ENCODE data around the gene NLRC5.
"Not testable (repeated sequence)": the region's sequence is repeated elsewhere in the genome, so short reads cannot be mapped to it uniquely, and the experiment has no call there.

The NLRC5 gene

GRCh38 chr16:56961386-56961785 lies 28.0 kb upstream of the NLRC5 start:
- DNase-seq, result no peak

DNA sequence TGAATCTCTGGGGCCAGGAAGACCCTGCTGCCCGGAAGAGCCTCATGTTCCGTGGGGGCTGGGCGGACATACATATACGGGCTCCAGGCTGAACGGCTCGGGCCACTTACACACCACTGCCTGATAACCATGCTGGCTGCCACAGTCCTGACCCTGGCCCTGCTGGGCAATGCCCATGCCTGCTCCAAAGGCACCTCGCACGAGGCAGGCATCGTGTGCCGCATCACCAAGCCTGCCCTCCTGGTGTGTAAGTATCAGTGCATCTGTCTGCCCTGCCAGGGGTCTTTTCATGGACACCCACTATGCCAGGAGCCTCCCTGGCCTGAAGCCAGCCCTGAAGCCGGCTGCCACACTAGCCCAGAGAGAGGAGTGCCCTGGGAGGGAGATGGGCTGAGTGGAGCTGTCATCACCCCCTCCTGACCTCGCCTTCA lies 27.5 kb upstream of the NLRC5 start, which contains the start of gene CETP:
Gene CETP, plus strand, starts transcription at position 100 of the 431 bp plus-strand sequence. Its CDS starts 30 bp downstream, at position 130.
- DNase-seq, result no peak

GRCh38 chr16:56964243-56965148 lies 24.9 kb upstream of the NLRC5 start:
- no peak for DNase-seq

GRCh38 chr16:56965149-56966092 lies 23.9 kb upstream of the NLRC5 start:
- DNase-seq, result no peak

GRCh38 chr16:56966093-56966475 lies 23.3 kb upstream of the NLRC5 start:
- no peak for DNase-seq

DNA sequence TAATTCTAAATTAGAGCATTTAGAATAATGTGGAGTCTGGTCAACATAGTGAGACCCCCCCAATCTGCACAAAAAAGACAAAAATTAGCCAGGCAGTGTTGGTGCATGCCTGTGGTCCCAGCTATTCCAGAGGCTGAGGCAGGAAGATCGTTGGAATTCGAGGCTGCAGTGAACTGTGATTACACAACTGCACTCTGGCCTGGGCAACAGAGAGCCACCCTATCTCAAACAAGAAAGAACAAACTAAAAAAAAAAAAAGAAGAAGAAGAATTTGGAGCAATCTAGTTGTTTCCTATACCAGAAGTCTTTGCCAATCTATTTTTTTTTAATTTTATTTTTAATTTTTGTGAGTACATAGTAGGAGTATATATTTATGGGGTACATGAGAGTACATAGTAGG lies 21.6 kb upstream of the NLRC5 start:
- no peak for DNase-seq

DNA sequence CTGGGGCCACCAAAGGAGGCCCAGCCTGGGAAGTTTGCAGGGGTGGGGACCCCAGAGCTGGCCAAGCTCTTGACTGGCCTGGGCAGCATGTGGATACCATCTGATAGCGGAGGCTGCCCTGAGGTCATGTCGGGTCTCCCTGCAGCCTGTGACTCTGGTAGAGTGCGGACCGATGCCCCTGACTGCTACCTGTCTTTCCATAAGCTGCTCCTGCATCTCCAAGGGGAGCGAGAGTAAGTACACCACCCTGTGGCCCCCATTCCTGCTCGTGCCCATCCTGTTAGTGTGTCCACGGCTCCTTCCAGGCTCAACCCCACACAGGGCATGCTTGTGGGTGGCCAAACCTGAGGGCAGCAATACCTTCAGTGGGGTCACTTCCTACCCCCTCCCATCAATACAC lies 19.6 kb upstream of the NLRC5 start:
- no peak for DNase-seq

DNA sequence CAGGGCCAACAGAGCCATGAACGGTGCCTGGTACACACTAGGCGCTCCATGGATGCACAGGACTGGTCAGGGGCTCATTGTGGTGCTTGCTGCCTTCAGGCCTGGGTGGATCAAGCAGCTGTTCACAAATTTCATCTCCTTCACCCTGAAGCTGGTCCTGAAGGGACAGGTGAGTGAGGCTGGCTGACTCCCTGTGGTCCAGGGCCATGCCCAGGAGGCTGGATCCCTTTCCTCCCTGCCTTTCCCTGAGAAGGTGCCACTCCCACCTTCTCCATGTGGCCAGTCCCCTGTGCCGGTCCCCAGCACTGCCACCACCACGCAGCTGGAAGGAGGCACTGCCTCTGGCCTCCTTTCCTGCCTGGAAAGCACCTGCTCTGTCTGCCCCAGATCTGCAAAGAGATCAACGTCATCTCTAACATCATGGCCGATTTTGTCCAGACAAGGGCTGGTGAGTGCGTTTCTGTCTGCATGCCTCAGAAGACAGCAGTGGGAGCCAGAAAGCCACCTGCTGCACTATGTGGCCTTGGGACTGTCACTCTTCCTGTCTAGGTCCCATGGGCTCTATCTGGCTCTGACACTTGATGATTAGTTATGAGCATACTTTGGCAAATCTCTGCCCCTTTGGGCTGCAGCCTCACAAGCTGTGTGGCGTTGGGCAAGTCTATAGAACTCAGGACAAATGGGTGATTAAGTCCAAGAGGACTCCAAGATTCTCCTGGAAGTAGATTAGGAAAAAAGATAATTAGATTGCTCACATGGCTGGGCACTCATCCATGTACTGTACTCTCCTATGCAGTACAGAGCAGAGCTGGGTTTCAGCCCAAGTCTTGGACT lies 18.2 kb upstream of the NLRC5 start:
- no peak for DNase-seq

- DNase-seq, result no peak
Measured at GRCh38 chr16:56971768-56972043, 17.7 kb upstream of the NLRC5 start.

GRCh38 chr16:56972403-56973293 lies 16.7 kb upstream of the NLRC5 start:
- no peak for DNase-seq

GRCh38 chr16:56973294-56973689 lies 16.1 kb upstream of the NLRC5 start:
- DNase-seq, result no peak

- DNase-seq, result not testable (repeated sequence)
Measured at GRCh38 chr16:56973899-56974298, 15.5 kb upstream of the NLRC5 start.

DNA sequence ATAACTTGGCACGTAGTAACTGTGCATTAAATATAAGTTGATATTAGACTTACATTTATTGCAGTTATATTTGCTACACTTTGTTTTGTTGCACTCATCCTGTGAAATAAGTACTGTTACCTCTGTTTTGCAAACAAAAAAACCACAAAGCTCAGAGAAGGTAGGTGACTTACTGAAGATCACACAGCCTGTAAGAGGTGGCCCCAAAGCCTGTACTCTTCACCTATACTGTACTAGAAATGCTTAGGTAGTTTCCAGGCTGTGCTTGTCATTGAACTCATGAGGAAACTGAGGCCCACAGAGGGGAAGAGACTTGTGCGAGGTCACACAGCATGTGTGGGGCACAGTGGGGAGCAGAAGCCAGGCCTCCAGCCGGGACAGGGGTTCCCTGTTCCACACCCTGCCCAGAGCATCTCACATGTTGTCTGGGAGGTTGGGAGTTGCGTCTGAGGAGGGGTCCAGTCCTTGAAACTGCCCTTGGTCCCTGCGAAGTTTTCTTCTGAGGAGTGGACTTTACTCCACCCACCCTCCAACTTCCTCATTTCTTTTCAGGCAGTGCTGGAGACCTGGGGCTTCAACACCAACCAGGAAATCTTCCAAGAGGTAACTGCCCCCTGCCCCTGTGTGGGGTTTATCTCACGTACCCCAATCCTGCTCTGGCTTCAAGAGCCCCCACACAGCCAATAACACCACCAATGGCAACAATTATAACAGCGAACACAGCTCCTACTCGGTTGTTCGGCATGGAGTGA lies 14.6 kb upstream of the NLRC5 start:
- no peak for DNase-seq

DNA sequence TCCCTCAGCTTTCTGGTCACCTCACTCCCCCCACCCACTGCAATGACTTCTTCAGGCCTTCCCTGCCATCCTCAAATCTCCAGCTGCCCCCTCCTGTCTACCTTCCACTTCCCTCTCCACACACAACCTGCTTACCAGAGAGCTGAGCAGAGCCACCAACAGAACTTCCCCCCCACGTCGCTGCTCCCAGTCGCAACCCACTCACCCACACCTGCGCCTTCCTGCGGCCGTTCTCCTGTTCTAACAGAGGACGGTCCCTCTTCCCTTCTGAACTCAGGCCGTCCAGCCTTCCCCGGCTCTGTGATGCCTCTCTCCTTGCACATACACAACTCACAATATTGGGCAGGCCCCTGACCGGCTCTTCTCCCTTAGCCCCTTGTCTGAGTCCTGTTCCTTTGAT lies 13.6 kb upstream of the NLRC5 start:
- no peak for DNase-seq

DNA sequence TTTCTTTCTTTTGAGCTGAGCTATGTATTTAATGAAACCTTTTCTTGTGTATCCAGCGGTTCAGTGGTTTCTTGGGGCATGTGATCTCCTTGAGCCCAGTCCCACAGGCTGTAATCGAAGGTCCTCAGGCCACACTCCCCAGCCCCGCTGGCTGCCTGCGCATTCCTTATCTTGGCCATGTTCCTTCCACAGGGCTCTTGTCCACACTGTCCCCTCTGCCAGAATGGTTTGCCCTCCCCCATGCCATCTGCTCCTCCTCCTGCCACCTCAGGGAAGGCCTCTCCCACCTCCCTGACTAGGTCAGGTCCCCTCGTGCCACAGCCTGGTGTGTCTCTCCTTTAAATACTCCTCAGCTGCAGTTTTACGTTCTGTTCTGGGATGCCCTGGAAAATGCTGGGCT lies 12.1 kb upstream of the NLRC5 start:
- no peak for DNase-seq

DNA sequence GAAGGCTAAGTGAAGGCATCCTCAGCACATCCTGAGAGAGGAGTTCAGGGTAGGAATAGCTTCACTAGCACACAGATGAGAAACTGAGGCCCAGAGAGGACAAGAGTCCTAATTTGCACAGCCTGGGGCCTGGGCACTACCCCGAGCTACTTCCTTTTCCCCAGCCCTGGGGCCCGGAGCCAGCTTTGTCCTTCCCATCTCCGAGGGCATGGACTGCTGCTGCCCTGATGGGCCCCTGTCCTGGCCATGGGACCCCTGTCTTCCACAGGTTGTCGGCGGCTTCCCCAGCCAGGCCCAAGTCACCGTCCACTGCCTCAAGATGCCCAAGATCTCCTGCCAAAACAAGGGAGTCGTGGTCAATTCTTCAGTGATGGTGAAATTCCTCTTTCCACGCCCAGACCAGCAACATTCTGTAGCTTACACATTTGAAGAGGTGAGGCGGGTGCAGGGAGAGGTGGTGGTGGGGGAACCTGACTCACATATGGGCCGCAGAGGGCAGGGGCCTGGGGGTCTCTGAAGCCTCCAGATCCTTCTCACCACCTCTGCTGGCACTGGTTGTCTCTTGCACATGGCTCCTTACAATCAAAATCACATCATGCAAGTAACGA lies 11.4 kb upstream of the NLRC5 start:
- DNase-seq, result no peak

- no peak for DNase-seq
Measured at GRCh38 chr16:56980201-56980535, 9.2 kb upstream of the NLRC5 start.

DNA sequence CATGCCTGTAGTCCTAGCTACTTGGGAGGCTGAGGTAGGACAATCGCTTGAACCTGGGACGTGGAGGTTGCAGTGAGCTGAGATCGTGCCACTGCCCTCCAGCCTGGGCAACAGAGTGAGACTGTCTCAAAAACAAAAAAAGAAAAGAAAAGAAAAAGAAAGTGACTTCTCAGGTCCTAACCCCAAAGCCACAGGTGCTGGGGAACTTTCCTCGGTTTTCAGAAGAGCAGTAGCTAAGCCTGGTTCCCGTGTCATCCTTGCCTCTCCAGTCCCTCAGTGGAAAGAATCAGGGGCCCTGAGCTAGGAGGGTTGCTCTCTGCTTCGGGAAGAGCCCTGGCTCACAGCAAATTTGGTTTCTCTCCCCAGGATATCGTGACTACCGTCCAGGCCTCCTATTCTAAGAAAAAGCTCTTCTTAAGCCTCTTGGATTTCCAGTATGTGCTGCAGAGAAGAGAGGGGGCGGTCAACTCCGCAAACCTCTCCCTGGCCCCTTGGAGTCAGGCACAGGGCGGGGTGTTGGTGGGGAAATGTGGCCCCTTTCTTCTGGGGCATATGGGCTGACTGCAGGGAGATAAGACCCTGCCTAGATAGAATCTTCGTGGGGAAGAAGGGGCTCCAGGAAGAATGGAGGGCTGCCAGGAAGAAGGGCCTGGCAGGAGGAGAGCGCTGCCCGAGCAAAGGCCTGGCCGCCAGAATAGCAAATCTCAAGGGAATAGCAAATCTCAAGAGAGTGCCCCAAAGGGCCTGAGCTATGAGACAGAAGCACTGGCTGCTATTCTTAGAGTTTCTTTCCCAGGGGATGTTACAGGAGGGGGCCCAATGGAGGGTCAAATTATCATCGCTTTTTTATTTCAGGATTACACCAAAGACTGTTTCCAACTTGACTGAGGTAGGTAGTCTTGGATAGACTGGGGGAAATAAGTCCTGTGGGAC lies 8.3 kb upstream of the NLRC5 start:
- no peak for DNase-seq

DNA sequence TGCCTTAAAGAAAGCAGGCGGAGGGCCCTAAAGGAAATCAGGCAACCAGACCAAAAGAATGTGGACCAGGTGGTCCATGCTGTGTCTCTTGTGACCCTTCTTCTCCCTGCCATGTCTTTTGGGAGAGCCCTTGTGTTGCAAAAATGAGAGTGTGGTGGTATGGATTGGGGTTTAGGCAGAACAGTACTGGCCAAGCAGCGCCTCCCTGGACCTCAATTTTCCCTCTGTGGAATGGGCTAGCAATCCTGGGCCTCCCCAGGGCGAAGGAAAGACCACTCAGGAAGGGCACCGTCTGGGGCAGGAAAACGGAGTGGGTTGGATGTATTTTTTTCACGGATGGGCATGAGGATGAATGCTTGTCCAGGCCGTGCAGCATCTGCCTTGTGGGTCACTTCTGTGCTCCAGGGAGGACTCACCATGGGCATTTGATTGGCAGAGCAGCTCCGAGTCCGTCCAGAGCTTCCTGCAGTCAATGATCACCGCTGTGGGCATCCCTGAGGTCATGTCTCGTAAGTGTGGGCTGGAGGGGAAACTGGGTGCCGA lies 7.6 kb upstream of the NLRC5 start:
- no peak for DNase-seq

Measured in DMS153 (cell line).